Diencephalon (tissue), 1 donor: ENCODE measurements around the gene TPM2. TPM values are rescaled to one million over a fixed set of nuclear protein-coding genes. Genes with fewer than 3 reads are reported as not detected.

Experiments used
- small RNA-seq: library from RNA; depleted of rRNA; stranded (forward); fragments of <200 nt; gene quantifications from one replicate; pipeline ENCODE3, GENCODE V24; 2014
- total RNA-seq: library from RNA; depleted of rRNA; stranded (reverse); fragments of >200 nt; gene quantifications from one replicate; pipeline ENCODE4 v1.2.3, GENCODE V29; 2014

The TPM2 gene
- 14.1 TPM for total RNA-seq

GRCh38 chr9:35689542-35690293 is at the start of gene TPM2:
TPM2 (minus strand) TSS chr9:35689925; CDS start chr9:35689817, 108 bp downstream.

GRCh38 chr9:35732185-35732799 is 42.6 kb upstream of the TPM2 start, which contains the start of the genes CREB3 and TLN1:
CREB3 (plus strand) TSS chr9:35732666; CDS start chr9:35732773, 107 bp downstream.
TLN1 (minus strand) TSS chr9:35732195; CDS start chr9:35725694, 6,501 bp downstream.

GRCh38 chr9:35673132-35674024 is 16.3 kb downstream of the TPM2 start, which contains the start of gene CA9:
CA9 (plus strand) TSS chr9:35673928; CDS start chr9:35673960, 32 bp downstream.

GRCh38 chr9:35664531-35665470 is 24.9 kb downstream of the TPM2 start, which contains the start of gene ARHGEF39:
ARHGEF39 (minus strand) TSS chr9:35665195; CDS start chr9:35665169, 26 bp downstream.

GRCh38 chr9:35658137-35658967 is 31.4 kb downstream of the TPM2 start, which contains the start of gene CCDC107:
CCDC107 (plus strand) TSS chr9:35658292; CDS start chr9:35658380, 88 bp downstream.

GRCh38 chr9:35657546-35658136 is 32.1 kb downstream of the TPM2 start, which contains the start of gene RMRP:
RMRP (minus strand) TSS chr9:35658019.

GRCh38 chr9:35650341-35651158 is 39.2 kb downstream of the TPM2 start, which contains the start of gene SIT1:
SIT1 (minus strand) TSS chr9:35650931; CDS start chr9:35650853, 78 bp downstream.

Small RNA genes within 50 kb of the gene (small RNA-seq; reads per million reads assigned to genes)
- not detected for gene MIR6853
- gene RMRP: not detected
- gene RN7SL22P: not detected

Other genes with a start within 250 kb of the TPM2 start
- gene RUSC2, start 199.8 kb downstream of the TPM2 start, total RNA-seq: 56.3 TPM
- 20.1 TPM for gene TESK1, start 84.7 kb downstream of the TPM2 start, total RNA-seq
- 0.46 TPM for gene CD72, start 71.5 kb downstream of the TPM2 start, total RNA-seq
- not detected for gene SIT1, start 39.0 kb downstream of the TPM2 start, total RNA-seq
- 144,204 TPM for gene RMRP, start 31.9 kb downstream of the TPM2 start, total RNA-seq
- gene CCDC107, start 31.6 kb downstream of the TPM2 start, total RNA-seq: 11.5 TPM
- 0.46 TPM for gene ARHGEF39, start 24.7 kb downstream of the TPM2 start, total RNA-seq
- gene CA9, start 16.0 kb downstream of the TPM2 start, total RNA-seq: 1.2 TPM
- 24.9 TPM for gene TLN1, start 42.3 kb upstream of the TPM2 start, total RNA-seq
- gene CREB3, start 42.7 kb upstream of the TPM2 start, total RNA-seq: 33.0 TPM
- gene GBA2, start 59.3 kb upstream of the TPM2 start, total RNA-seq: 60.7 TPM
- 19.1 TPM for gene RGP1, start 59.4 kb upstream of the TPM2 start, total RNA-seq
- not detected for gene MSMP, start 64.4 kb upstream of the TPM2 start, total RNA-seq
- gene NPR2, start 101.7 kb upstream of the TPM2 start, total RNA-seq: 11.3 TPM
- 8.3 TPM for gene SPAG8, start 122.3 kb upstream of the TPM2 start, total RNA-seq
- 13.4 TPM for gene HINT2, start 125.1 kb upstream of the TPM2 start, total RNA-seq
- 0.23 TPM for gene FAM221B, start 138.8 kb upstream of the TPM2 start, total RNA-seq
- 10.4 TPM for gene TMEM8B, start 139.3 kb upstream of the TPM2 start, total RNA-seq
- not detected for gene OR13J1, start 180.5 kb upstream of the TPM2 start, total RNA-seq
- not detected for gene HRCT1, start 216.3 kb upstream of the TPM2 start, total RNA-seq
- gene SPAAR, start 219.6 kb upstream of the TPM2 start, total RNA-seq: 0.46 TPM